OCI-LY3 (cell line): ENCODE data around the gene SLC25A26.

Source experiments
- EZH2phosphoT487 ChIP-seq: fragments of 200-600 bp; shearing (Covaris generic); IDR thresholded peaks from 2 replicates; pipeline ENCODE4 v1.6.1; 2018; ENCODE audit warnings: antibody characterized with exemption, mixed run types, low read depth
- TF ChIP-seq, protein P1 (sequence below): fragments of 200-600, 300-600 bp; sonication (generic); IDR thresholded peaks from 2 replicates; pipeline ENCODE4 v1.5.1; 2014; ENCODE audit warnings: antibody characterized with exemption, low read length, low read depth

DNA sequence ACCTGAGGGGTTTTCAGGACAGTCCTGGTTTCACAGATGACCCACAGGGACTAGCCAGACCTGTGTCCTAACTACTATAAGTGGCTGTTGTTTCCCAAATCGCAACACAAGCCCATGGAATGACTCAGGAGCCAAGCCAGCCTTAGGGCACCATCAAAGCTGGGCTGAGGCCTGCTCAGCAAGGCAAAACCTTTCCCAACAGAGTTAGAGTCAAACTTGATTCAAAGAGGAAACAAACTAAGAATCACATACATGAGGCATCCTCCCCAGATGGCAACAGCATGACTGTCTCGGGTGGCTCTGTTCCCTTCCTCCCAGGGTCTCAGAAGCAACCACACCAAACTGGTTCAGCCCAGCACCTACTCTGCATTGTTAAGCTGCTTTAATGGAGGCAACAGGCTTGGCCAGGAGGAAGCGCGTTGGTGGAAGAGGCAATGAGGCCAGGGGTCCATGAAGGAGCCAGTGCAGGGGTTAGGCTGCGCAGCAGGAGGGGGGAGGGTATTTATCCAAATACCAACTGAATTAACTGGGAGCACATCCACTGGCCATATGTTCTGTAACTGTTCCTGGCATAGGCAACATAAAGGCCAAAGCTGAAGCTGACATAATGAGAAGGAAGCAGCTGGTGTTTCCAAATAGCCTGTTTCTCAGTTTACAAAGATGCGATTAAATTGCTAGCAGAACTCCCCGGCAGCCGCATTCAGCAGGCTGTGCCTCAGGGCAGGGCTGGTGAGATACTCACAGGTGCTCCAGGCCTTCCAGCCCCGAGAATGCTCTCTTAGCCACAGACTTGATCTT is 177.6 kb downstream of the SLC25A26 start:
- TF ChIP-seq, protein P1, sequence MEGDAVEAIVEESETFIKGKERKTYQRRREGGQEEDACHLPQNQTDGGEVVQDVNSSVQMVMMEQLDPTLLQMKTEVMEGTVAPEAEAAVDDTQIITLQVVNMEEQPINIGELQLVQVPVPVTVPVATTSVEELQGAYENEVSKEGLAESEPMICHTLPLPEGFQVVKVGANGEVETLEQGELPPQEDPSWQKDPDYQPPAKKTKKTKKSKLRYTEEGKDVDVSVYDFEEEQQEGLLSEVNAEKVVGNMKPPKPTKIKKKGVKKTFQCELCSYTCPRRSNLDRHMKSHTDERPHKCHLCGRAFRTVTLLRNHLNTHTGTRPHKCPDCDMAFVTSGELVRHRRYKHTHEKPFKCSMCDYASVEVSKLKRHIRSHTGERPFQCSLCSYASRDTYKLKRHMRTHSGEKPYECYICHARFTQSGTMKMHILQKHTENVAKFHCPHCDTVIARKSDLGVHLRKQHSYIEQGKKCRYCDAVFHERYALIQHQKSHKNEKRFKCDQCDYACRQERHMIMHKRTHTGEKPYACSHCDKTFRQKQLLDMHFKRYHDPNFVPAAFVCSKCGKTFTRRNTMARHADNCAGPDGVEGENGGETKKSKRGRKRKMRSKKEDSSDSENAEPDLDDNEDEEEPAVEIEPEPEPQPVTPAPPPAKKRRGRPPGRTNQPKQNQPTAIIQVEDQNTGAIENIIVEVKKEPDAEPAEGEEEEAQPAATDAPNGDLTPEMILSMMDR, result no peak
- no peak for TF ChIP-seq EZH2phosphoT487
